NCI-H1092 (cell line): ENCODE measurements around the gene MBD2.
"Not testable (repeated sequence)": the region's sequence is repeated elsewhere in the genome, so short reads cannot be mapped to it uniquely, and the experiment has no call there.

Source experiments
- DNase-seq: peaks from one replicate; lab custom pipeline; 2025; lab: John Stamatoyannopoulos, UW

The MBD2 gene

DNA sequence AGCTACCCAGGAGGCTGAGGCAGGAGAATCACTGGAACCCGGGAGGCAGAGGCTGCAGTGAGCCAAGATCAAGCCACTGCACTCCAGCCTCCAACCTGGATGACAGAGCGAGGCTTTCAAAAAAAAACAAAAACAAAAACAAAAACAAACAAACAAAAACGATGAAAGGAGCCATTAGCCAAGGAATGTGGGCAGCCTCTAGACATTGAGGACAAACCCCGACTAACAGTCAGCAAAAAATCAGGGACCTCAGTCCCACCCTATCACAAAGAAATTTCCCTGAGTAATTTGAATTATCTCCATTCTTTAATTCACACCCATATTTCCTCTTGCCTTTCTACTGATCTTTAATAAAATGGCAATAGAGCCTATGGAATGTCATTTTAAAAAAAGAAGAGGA is 75.8 kb downstream of the MBD2 start:
- no peak for DNase-seq

DNA sequence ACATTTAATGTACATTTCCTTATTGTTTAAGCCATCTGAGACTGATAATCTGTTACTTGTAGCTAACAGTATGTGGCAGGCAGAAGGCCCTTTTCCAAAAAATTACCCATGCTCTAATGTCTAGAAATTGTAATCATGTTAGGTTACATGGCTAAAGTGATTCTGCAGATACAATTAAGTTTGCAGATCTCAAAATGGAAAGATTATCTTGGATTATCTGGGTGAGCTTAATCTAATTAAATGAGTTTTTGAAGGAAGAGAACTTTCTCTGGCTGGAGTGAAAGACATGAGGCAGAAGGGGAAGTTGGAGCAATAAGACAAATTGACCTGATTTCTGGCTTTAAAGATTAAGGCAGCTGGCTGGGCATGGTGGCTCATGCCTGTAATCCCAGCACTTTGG is 76.3 kb downstream of the MBD2 start:
- no peak for DNase-seq

DNA sequence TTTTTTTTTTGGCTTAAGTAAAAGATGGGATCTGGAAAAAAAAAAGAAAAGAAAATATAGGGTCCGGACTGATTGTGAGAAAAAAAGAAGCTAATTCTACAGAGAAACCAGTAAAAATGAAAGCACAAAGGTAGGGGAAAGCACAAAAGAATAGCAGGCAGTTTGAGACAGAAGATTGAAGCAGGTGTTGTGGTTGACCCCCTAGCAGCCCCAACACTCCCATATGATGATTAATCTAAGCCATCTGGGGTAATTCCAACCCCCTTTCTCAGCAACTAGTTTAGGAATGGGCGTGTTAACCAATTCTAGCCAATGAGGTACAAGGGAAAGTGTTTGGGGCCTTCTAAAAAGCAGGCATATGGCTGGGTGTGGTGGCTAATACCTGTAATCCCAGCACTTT is 77.0 kb downstream of the MBD2 start:
- no peak for DNase-seq

DNA sequence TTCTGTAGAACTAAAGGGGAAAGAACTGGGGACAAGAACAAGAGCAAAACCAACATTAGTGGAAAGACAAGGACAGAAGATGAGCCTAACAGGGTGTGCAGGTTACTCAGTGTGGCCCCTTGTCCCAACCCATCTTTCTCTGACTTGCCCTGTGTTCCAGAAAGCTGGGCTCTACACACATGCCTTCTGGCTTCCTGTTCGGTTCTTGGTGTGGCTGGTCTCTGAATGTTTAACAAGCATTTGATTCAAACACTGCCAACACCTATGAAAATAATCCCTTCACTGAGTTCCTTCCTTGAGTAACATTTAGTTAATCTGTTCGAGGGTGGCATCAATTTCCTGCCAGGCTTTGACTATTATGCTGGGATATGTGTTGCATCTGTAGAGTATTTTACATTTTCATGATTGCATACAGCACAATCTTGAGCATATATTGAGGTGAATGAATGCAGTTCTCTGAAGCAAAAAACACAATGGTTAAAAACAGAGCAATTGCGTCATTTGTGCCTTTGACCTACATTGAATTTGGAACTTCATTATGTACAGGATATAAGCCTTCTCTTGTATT is 83.3 kb downstream of the MBD2 start:
- DNase-seq = no peak

GRCh38 chr18:54140641-54141040 is 83.8 kb downstream of the MBD2 start:
- no peak for DNase-seq

DNA sequence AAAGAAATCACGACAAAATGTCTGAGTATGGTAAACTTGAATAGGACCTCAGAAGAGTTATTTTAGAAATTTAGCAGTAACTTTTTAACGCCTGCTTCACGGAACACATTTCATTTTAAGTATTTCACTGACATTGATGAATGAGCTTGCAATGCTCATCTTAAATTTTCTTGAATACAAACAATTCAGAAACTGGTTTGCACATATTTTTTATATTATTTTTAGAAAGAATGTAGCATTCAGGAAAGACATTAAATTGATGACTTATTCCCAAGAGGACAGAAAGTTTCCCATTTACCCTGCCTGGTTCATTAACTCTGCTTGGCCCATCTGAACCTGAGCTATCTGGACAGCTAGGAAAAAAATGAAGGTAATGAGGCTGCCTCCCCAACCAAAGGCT is 89.3 kb downstream of the MBD2 start:
- no peak for DNase-seq

DNA sequence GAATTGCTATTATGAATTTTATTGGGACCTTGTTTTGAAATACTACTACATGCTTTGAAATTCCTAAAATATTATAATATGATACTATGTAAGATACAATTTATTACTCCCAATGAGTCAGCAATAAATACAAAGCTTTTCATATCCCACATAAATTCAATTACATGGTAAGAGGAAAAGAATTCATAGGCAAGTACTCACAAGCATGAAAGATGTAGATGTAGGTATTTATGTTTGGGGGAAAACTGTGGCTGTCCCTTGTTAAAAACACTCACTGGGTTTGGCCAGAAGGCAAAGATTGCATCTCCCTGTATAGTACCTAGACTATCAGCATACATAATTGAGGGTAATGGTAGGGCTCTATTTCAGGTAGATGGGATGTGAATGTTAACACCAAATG is 90.4 kb downstream of the MBD2 start:
- DNase-seq = no peak

DNA sequence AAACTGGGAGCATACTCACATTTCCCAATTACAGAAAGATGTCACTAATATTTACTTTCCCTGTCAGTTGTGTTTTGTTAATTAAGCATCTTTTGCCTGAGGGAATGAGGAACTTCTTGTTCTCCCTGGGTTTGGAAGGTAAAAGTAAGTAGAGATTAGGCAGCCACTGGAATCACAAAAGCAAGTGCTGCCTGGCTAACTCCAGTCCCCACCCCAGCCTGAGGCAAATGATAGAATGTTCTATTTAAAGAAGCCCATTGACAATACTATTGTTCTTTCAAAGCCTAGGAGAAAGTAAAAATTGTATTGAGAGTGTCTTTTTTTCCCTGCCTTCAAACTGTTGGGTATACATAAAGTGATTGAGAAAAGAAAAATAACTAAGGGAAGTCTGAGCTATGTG is 93.8 kb downstream of the MBD2 start:
- no peak for DNase-seq

DNA sequence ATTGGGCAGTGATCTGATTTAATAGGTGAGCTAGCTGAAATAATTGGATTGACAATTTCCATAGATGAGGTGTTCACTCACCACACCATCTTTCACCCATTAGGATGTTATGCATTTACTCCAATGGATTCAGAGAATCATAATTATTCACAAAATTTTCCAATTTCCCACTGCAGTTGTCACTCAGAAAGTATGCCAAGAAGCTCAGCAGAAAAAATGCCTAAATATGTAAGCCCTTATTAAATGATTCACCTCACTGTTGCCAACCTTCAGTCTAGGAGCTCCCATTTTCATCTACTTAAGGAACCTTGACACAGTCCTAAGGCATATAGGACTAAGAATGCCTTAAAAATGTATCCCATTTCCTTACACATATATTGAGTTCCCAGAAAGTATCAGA is 94.3 kb downstream of the MBD2 start:
- no peak for DNase-seq

GRCh38 chr18:54129448-54130067 is 94.9 kb downstream of the MBD2 start:
- no peak for DNase-seq

DNA sequence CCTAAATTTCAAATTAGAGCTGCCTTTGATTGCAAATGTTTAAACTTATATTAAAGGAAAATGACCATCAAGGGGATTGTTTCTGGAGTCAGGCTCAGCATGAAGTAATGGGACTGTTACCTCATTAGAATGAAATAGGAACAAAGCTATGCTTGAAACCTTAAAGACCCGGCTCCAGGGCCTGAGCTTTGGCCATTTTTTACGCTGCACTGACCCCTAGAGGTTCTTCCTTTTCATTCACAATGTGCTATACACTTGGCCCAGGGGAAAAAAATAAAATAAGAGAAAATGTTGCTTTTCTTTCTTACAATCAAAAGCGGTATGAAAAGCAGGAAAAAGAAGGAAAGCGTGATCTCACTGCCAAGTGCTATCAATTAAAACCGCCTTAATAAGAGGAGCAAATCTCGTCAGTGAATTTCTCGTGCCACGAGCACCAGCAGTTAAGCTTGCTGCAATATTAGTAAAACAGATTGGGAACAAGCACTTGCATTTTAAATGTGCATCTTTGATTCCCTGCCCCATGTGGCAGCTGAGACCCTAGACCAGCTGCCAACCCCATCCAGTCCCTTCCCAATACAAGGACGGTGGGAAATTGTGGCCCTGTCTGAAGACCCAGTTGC is 96.6 kb downstream of the MBD2 start:
- DNase-seq = peak; percentile 29

DNA sequence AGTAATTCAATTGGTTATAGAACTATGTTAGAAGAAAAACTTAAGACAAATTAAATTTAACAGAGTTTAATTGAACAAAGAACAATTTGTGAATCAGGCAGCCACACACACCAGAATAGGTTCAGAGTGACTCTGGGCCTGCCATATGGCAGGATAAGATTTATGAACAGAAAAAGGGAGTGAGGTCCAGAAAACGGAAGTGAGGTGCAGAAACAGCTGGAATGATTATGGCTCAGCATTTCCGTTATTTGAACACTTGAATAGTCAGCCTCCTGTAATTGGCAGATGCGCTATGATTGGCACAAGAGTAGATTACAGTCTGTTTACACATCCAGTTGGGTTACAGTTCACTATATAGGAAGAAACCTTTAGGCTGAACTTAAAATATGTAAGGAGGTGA is 99.0 kb downstream of the MBD2 start:
- DNase-seq = no peak

GRCh38 chr18:54123720-54124440 is 100.6 kb downstream of the MBD2 start:
- DNase-seq = not testable (repeated sequence)

- peak; percentile 49 for DNase-seq
Measured at GRCh38 chr18:54119524-54120019, 104.9 kb downstream of the MBD2 start.

- no peak for DNase-seq
Measured at GRCh38 chr18:54117853-54118773, 106.4 kb downstream of the MBD2 start.

- DNase-seq = no peak
Measured at GRCh38 chr18:54116541-54117257, 107.8 kb downstream of the MBD2 start.

DNA sequence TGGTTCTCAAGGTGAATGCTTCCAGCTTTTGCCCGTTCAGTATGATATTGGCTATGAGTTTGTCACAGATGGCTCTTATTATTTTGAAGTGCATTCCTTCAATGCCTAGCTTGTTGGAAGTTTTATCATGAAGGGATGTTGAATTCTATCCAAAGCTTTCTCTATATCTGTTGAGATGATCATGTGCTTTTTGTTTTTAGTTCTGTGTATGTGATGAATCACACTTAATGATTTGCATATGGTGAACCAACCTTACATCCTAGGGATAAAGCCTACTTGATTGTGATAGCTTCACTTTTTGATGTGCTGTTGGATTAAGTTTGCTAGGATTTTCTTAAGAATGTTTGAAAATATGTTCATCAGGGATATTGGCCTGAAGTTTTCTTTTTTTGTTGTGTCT is 112.1 kb downstream of the MBD2 start:
- no peak for DNase-seq

- no peak for DNase-seq
Measured at GRCh38 chr18:54109131-54109683, 115.3 kb downstream of the MBD2 start.

- DNase-seq = no peak
Measured at GRCh38 chr18:54102123-54102522, 122.3 kb downstream of the MBD2 start.
